ENCODE data around the gene FRMD5. TPM values are rescaled to one million over a fixed set of nuclear protein-coding genes. Genes with fewer than 3 reads are reported as not detected.
"Not testable (repeated sequence)": the region's sequence is repeated elsewhere in the genome, so short reads cannot be mapped to it uniquely, and the experiment has no call there.

FRMD5 gene
- total RNA-seq, 4 donors from 2014 or later = 0.31 to 0.72 TPM; not detected in 2

GRCh38 chr15:43828061-43828657 lies 366.9 kb downstream of the FRMD5 start:
- H3K9me3 ChIP-seq = no peaks in the 10 kb centered on the region
- WGBS = 33% methylated on average over 6 of the region's 6 CpGs
- H3K36me3 ChIP-seq = no peaks in the 10 kb centered on the region
- peak overlapping the region; percentile 58 for H3K4me3 ChIP-seq
- TF ChIP-seq POLR2A (IDR thresholded peaks at IDR 0.05) (no peak), CTCF (IDR thresholded peaks at IDR 0.05) (no peak), EP300 (IDR thresholded peaks at IDR 0.05) (no peak), POLR2AphosphoS5 (IDR thresholded peaks at IDR 0.05) (no peak)
- no peak overlapping the region for H3K27ac ChIP-seq
- H3K4me1 ChIP-seq = peaks cover 30% of the 10 kb centered on the region
- H3K27me3 ChIP-seq = no peaks in the 10 kb centered on the region
- no peak for DNase-seq (ENCODE audit: low spot score in 2 of 2)

- Histone ChIP-seq H3K4me3 (peak within 1 kb of the TSS; percentile 58), H3K4me1 (peaks cover 44% of the 10 kb centered on the region), H3K36me3 (no peaks in the 10 kb centered on the region), H3K9me3 (no peaks in the 10 kb centered on the region), H3K27me3 (no peaks in the 10 kb centered on the region), H3K27ac (peak within 1 kb of the TSS; percentile 70)
- 6% methylated on average over 48 of the region's 48 CpGs for WGBS
- TF ChIP-seq POLR2A (IDR thresholded peaks at IDR 0.05) (no peak), POLR2AphosphoS5 (IDR thresholded peaks at IDR 0.05) (no peak), CTCF (IDR thresholded peaks at IDR 0.05) (no peak), EP300 (IDR thresholded peaks at IDR 0.05) (no peak)
- peak; percentile 84 to 89 for DNase-seq (ENCODE audit: low spot score in 2 of 2)
Measured at GRCh38 chr15:43826508-43827341, 368.3 kb downstream of the FRMD5 start, which contains the start of gene WDR76. WDR76 (plus strand) TSS chr15:43827002; CDS start chr15:43827033, 31 bp downstream.

GRCh38 chr15:43826029-43826507 lies 369.0 kb downstream of the FRMD5 start:
- Histone ChIP-seq H3K9me3 (no peaks in the 10 kb centered on the region), H3K4me1 (peaks cover 45% of the 10 kb centered on the region), H3K27me3 (no peaks in the 10 kb centered on the region), H3K36me3 (no peaks in the 10 kb centered on the region), H3K27ac (peak overlapping the region; percentile 70), H3K4me3 (peak overlapping the region; percentile 58)
- TF ChIP-seq POLR2AphosphoS5 (IDR thresholded peaks at IDR 0.05) (no peak), EP300 (IDR thresholded peaks at IDR 0.05) (no peak), POLR2A (IDR thresholded peaks at IDR 0.05) (no peak), CTCF (IDR thresholded peaks at IDR 0.05) (no peak)
- no peak for DNase-seq (ENCODE audit: low spot score in 2 of 2)
- WGBS = 97% methylated on average over 11 of the region's 11 CpGs

- not testable (repeated sequence) for H3K4me3 ChIP-seq; DNase-seq (ENCODE audit: low spot score in 2 of 2)
- 91% methylated on average over 11 of the region's 11 CpGs for WGBS
Measured at GRCh38 chr15:43825305-43825704, 369.8 kb downstream of the FRMD5 start.

GRCh38 chr15:43824302-43825246 lies 370.5 kb downstream of the FRMD5 start, which contains the start of gene MFAP1:
MFAP1 (minus strand) TSS chr15:43824690; CDS start chr15:43824569, 121 bp downstream.
- peak; percentile 94 to 97 for DNase-seq (ENCODE audit: low spot score in 2 of 2)
- WGBS = 9% methylated on average over 38 of the region's 46 CpGs
- Histone ChIP-seq H3K4me3 (peak within 1 kb of the TSS; percentile 77), H3K9me3 (no peaks in the 10 kb centered on the region), H3K36me3 (peaks cover 2% of the 10 kb centered on the region), H3K27ac (peak within 1 kb of the TSS; percentile 91), H3K27me3 (no peaks in the 10 kb centered on the region), H3K4me1 (peaks cover 45% of the 10 kb centered on the region)
- TF ChIP-seq POLR2AphosphoS5 (IDR thresholded peaks at IDR 0.05) (peak; percentile 49 to 88 (median 77)), EP300 (IDR thresholded peaks at IDR 0.05) (no peak), POLR2A (IDR thresholded peaks at IDR 0.05) (peak in 1 of 2 donors; percentile 85), CTCF (IDR thresholded peaks at IDR 0.05) (no peak)

More at GRCh38 chr15:43825305-43825704, 369.8 kb downstream of the FRMD5 start:
- not testable (repeated sequence) for H3K36me3 ChIP-seq, H3K9me3 ChIP-seq, H3K27me3 ChIP-seq, H3K27ac ChIP-seq
- H3K4me1 ChIP-seq = peaks cover 45% of the 10 kb centered on the region
